Esophagus muscularis mucosa (tissue), 4 donors: ENCODE data around the gene RAD51B. TPM values are rescaled to one million over a fixed set of nuclear protein-coding genes. Genes with fewer than 3 reads are reported as not detected.

Experiments used
- DNase-seq: peaks from one replicate; pipeline ENCODE4 v3.0.0-alpha.2; 2017; ENCODE audit errors: extremely low spot score
- H3K27ac ChIP-seq, 4 donors: fragments of 200-600 bp; sonication (generic); replicated peaks in 1 of 4; 1 replicate in 3 of 4; 2 replicates in 1 of 4; pipeline ENCODE4 v1.5.1; 2016 to 2019; ENCODE audit warnings: mild to moderate bottlenecking in 1 of 4
- H3K27me3 ChIP-seq, 4 donors: fragments of 200-600 bp; sonication (generic); one replicate each; pipeline versions ENCODE4 v1.5.1 to v1.6.0; 2016 to 2019
- H3K36me3 ChIP-seq, 4 donors: fragments of 200-600 bp; sonication (generic); one replicate each; pipeline ENCODE4 v1.5.1; 2016 to 2019
- H3K4me1 ChIP-seq, 4 donors: fragments of 200-600 bp; sonication (generic); one replicate each; pipeline ENCODE4 v1.5.1; 2016 to 2019
- H3K4me3 ChIP-seq, 4 donors: fragments of 200-600 bp; sonication (generic); 1 replicate in 2 of 4; 2 replicates in 2 of 4; pipeline ENCODE4 v1.5.1; 2016 to 2019; ENCODE audit warnings: mild to moderate bottlenecking in 4 of 4, moderate library complexity in 1 of 4
- H3K9me3 ChIP-seq, 4 donors: fragments of 200-600 bp; sonication (generic); 1 replicate in 3 of 4; 2 replicates in 1 of 4; pipeline ENCODE4 v1.5.1; 2016 to 2019
- EP300 ChIP-seq: sonication (generic); formaldehyde crosslinking; IDR thresholded peaks from one replicate; pipeline ENCODE4 v1.6.1; 2017; ENCODE audit warnings: antibody characterized with exemption
- POLR2A ChIP-seq: fragments of 450-650 bp; IDR thresholded peaks from one replicate; pipeline ENCODE4 v1.6.1; 2017; ENCODE audit warnings: antibody characterized with exemption, moderate library complexity, mild to moderate bottlenecking, low read depth
- POLR2AphosphoS5 ChIP-seq, 2 donors: sonication (generic); formaldehyde crosslinking; IDR thresholded peaks; one replicate each; pipeline ENCODE4 v1.6.1; 2017; ENCODE audit warnings: antibody characterized with exemption in 2 of 2
- WGBS: methylation state at CpG from one replicate; pipeline ENCODE4 v1.1.5; 2018; 5-methylcytosine and 5-hydroxymethylcytosine counted together
- intact Hi-C: fragments of 100-400 bp; cut with DNase I; formaldehyde crosslinking; loops from one replicate; pipeline ENCODE4 v1.15.1; 2023
- total RNA-seq, 4 donors: library from RNA; depleted of rRNA; stranded (reverse); fragments of >200 nt; gene quantifications; one replicate each; pipeline versions ENCODE4 v1.1.0 to v1.2.1, GENCODE V29; 2016
- TF ChIP-seq, protein P1 (sequence below), 3 experiments: fragments of 200-600 bp in 2 of 3; fragments of 450-650 bp in 1 of 3; sonication (generic) in 2 of 3; IDR thresholded peaks; one replicate each; pipeline ENCODE4 v1.5.1; 2017 to 2019; ENCODE audit warnings: antibody characterized with exemption in 3 of 3, mild to moderate bottlenecking in 2 of 3, moderate library complexity in 1 of 3

RAD51B gene
- total RNA-seq, 4 donors from 2014 or later = 2.8 to 11.1 (median 5.1) TPM

GRCh38 chr14:68375376-68375775, 555.8 kb downstream of the RAD51B start:
- intact Hi-C loops = loop anchor here (10.0 kb wide), 1 partner anchor 111 kb away; no protein-coding TSS in a partner anchor
- Histone ChIP-seq H3K27me3 (no peaks in the 10 kb centered on the region), H3K4me3 (no peak overlapping the region), H3K4me1 (peaks cover 23 to 34% (median 33%) of the 10 kb centered on the region in 4 donors), H3K9me3 (no peaks in the 10 kb centered on the region), H3K27ac (no peak overlapping the region), H3K36me3 (no peaks in the 10 kb centered on the region)
- 88% methylated on average over 4 of the region's 4 CpGs for WGBS
- DNase-seq = no peak
- no peak for TF ChIP-seq POLR2AphosphoS5 (IDR thresholded peaks at IDR 0.05)
- no peak for TF ChIP-seq EP300
- TF ChIP-seq, protein P1, sequence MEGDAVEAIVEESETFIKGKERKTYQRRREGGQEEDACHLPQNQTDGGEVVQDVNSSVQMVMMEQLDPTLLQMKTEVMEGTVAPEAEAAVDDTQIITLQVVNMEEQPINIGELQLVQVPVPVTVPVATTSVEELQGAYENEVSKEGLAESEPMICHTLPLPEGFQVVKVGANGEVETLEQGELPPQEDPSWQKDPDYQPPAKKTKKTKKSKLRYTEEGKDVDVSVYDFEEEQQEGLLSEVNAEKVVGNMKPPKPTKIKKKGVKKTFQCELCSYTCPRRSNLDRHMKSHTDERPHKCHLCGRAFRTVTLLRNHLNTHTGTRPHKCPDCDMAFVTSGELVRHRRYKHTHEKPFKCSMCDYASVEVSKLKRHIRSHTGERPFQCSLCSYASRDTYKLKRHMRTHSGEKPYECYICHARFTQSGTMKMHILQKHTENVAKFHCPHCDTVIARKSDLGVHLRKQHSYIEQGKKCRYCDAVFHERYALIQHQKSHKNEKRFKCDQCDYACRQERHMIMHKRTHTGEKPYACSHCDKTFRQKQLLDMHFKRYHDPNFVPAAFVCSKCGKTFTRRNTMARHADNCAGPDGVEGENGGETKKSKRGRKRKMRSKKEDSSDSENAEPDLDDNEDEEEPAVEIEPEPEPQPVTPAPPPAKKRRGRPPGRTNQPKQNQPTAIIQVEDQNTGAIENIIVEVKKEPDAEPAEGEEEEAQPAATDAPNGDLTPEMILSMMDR (IDR thresholded peaks at IDR 0.05) = no peak
- no peak for TF ChIP-seq POLR2A

- H3K9me3 ChIP-seq = no peaks in the 10 kb centered on the region
- intact Hi-C loops = loop anchor here (10.0 kb wide), 1 partner anchor 111 kb away; no protein-coding TSS in a partner anchor
- peak overlapping the region; percentile 49 to 69 (median 58) for H3K27ac ChIP-seq
- TF ChIP-seq POLR2AphosphoS5 (IDR thresholded peaks at IDR 0.05) (no peak), POLR2A (no peak), EP300 (no peak)
- TF ChIP-seq, protein P1 (IDR thresholded peaks at IDR 0.05) = no peak
- peaks cover 24 to 42% (median 38%) of the 10 kb centered on the region in 4 donors for H3K4me1 ChIP-seq
- H3K4me3 ChIP-seq = no peak overlapping the region
- 83% methylated on average over 2 of the region's 2 CpGs for WGBS
- DNase-seq = no peak
- H3K36me3 ChIP-seq = no peaks in the 10 kb centered on the region
- no peaks in the 10 kb centered on the region for H3K27me3 ChIP-seq
These were observed 556.6 kb downstream of the RAD51B start for GRCh38 chr14:68376067-68376779.

- 75% methylated on average over 1 of the region's 1 CpG for WGBS
- intact Hi-C loops = loop anchor here (10.0 kb wide), 1 partner anchor 112 kb away; no protein-coding TSS in a partner anchor
- no peaks in the 10 kb centered on the region for H3K36me3 ChIP-seq
- no peak for DNase-seq
- peak overlapping the region; percentile 49 to 69 (median 58) for H3K27ac ChIP-seq
- peaks cover 24 to 42% (median 38%) of the 10 kb centered on the region in 4 donors for H3K4me1 ChIP-seq
- no peak for TF ChIP-seq EP300
- TF ChIP-seq POLR2A = no peak
- no peak for TF ChIP-seq POLR2AphosphoS5 (IDR thresholded peaks at IDR 0.05)
- TF ChIP-seq, protein P1 (IDR thresholded peaks at IDR 0.05) = no peak
- H3K4me3 ChIP-seq = no peak overlapping the region
- H3K27me3 ChIP-seq = no peaks in the 10 kb centered on the region
- no peaks in the 10 kb centered on the region for H3K9me3 ChIP-seq
These were observed 557.4 kb downstream of the RAD51B start for GRCh38 chr14:68377006-68377405.

DNA sequence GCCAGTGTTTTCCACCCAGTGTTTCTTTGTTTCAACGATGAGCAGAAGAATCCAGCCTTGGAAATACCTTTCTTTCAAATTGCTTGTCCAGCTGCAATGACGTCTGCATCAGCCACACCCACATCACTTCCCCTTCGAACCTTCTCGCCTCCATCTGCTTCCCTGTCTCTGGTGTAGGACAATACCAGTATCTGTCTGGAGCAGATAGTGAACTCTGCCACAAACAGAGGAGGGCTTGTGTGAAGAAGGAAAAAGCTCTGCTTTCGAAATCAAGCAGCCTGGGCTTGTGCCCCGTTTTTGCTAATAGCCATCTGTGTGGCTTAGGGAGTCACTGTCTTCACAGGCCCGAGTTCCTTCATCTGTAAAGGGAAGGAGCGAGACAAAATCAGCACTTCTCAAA, 557.9 kb downstream of the RAD51B start:
- Histone ChIP-seq H3K27me3 (no peaks in the 10 kb centered on the region), H3K27ac (peak overlapping the region; percentile 49 to 69 (median 58)), H3K4me1 (peaks cover 24 to 42% (median 38%) of the 10 kb centered on the region in 4 donors), H3K9me3 (no peaks in the 10 kb centered on the region), H3K36me3 (no peaks in the 10 kb centered on the region), H3K4me3 (no peak overlapping the region)
- no peak for DNase-seq
- TF ChIP-seq POLR2AphosphoS5 (IDR thresholded peaks at IDR 0.05) (peak; percentile 25 to 59), EP300 (no peak)
- WGBS = 47% methylated on average over 8 of the region's 8 CpGs
- intact Hi-C loops = loop anchor here (10.0 kb wide), 1 partner anchor 113 kb away; no protein-coding TSS in a partner anchor

DNA sequence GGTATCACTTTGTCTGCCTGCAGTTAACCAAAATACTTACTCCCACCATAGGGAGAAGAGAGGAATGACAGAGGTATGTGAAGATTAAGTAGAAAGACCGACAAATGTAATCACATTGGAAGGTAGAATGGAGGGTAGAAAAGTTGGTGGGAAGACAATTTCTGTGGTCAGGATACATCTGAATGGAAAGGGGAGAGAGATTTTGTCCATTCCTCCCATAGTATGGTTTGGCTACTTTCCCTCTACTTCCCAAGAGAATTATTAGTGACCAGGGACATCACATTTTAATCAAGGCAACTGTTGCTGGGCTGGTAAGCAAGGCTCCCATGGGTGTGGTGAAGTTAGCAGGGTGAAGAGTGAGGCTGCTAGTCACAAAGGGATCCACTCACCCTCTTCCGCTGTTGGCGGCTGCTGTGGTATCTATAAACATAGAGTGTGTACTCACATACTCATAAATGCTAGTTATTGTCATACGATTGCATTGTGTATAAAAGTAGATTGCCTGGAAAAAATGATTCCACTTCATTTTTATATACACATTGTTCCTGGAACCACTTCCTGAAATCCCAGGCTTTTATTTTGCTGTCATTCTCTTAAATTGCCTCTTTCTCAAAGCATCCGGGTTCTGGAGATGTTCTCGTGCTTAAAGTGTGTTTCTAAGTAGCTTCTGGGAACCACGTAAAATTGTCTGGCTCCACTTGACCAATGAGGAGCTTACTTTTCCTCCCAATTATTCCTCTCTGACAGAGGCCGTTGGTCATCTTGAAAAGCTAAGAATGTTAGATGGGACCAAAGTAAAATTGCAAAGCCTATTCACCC, 560.1 kb downstream of the RAD51B start:
- intact Hi-C loops = loop anchor here (10.0 kb wide), 1 partner anchor 115 kb away; no protein-coding TSS in a partner anchor
- no peaks in the 10 kb centered on the region for H3K36me3 ChIP-seq
- H3K9me3 ChIP-seq = no peaks in the 10 kb centered on the region
- peaks cover 31 to 61% (median 55%) of the 10 kb centered on the region in 4 donors for H3K4me1 ChIP-seq
- TF ChIP-seq EP300 (no peak), POLR2A (no peak), POLR2AphosphoS5 (IDR thresholded peaks at IDR 0.05) (no peak)
- TF ChIP-seq, protein P1 (IDR thresholded peaks at IDR 0.05) = no peak
- H3K27me3 ChIP-seq = no peaks in the 10 kb centered on the region
- 72% methylated on average over 8 of the region's 8 CpGs for WGBS
- peak overlapping the region; percentile 2 to 47 (median 42) for H3K27ac ChIP-seq
- no peak overlapping the region for H3K4me3 ChIP-seq
- no peak for DNase-seq
